H9 (cell line): ENCODE data around the gene KMT2C. TPM values are rescaled to one million over a fixed set of nuclear protein-coding genes. Genes with fewer than 3 reads are reported as not detected.

Source experiments
- DNase-seq: peaks from one replicate; pipeline ENCODE4 v3.0.0-alpha.2; 2017
- H2AFZ ChIP-seq: one replicate; pipeline ENCODE4 v1.6.1; 2013; ENCODE audit warnings: mild to moderate bottlenecking, low read length, control low read depth, moderate library complexity
- H2AK5ac ChIP-seq: 2 replicates; pipeline ENCODE4 v1.6.1; 2013; ENCODE audit warnings: low read length, control low read depth, mixed read lengths; ENCODE audit not compliant: insufficient read length
- H2BK120ac ChIP-seq: one replicate; pipeline ENCODE4 v1.6.1; 2013; ENCODE audit warnings: low read depth, mild to moderate bottlenecking, low read length, control low read depth, inconsistent platforms; ENCODE audit not compliant: poor library complexity, severe bottlenecking
- H2BK12ac ChIP-seq: 2 replicates; pipeline ENCODE4 v1.6.1; 2013; ENCODE audit warnings: low read length, control low read depth, mixed read lengths, low read depth; ENCODE audit not compliant: insufficient read length
- H2BK15ac ChIP-seq: 2 replicates; pipeline ENCODE4 v1.6.1; 2013; ENCODE audit warnings: low read depth, low read length, control low read depth
- H2BK20ac ChIP-seq: one replicate; pipeline ENCODE4 v1.6.1; 2013; ENCODE audit warnings: low read depth, mild to moderate bottlenecking, low read length, control low read depth, inconsistent platforms; ENCODE audit not compliant: poor library complexity, severe bottlenecking
- H2BK5ac ChIP-seq: 2 replicates; pipeline ENCODE4 v1.6.1; 2013; ENCODE audit warnings: low read length, control low read depth, mixed read lengths; ENCODE audit not compliant: insufficient read length
- H3K14ac ChIP-seq: 2 replicates; pipeline ENCODE4 v1.6.1; 2013; ENCODE audit warnings: low read length, control low read depth; ENCODE audit not compliant: insufficient read depth
- H3K18ac ChIP-seq: 2 replicates; pipeline ENCODE4 v1.6.1; 2013; ENCODE audit warnings: low read depth, mild to moderate bottlenecking, mixed read lengths, low read length, control low read depth; ENCODE audit not compliant: insufficient read length
- H3K23ac ChIP-seq: 2 replicates; pipeline ENCODE4 v1.6.1; 2013; ENCODE audit warnings: low read length, control low read depth, mixed read lengths, low read depth; ENCODE audit not compliant: insufficient read length
- H3K23me2 ChIP-seq: 2 replicates; pipeline ENCODE4 v1.6.1; 2013; ENCODE audit warnings: low read depth, mild to moderate bottlenecking, mixed read lengths, low read length, control low read depth; ENCODE audit not compliant: insufficient read length, poor library complexity, severe bottlenecking
- H3K27ac ChIP-seq: 2 replicates; pipeline ENCODE4 v1.5.1; 2013; ENCODE audit warnings: low read length, control low read depth, mixed read lengths, low read depth; ENCODE audit not compliant: insufficient read length
- H3K27me3 ChIP-seq: 2 replicates; pipeline ENCODE4 v1.6.1; 2013; ENCODE audit warnings: low read length, control low read depth, inconsistent platforms; ENCODE audit not compliant: insufficient read depth
- H3K4ac ChIP-seq: 2 replicates; pipeline ENCODE4 v1.6.1; 2013; ENCODE audit warnings: low read depth, mild to moderate bottlenecking, control low read depth, inconsistent platforms, low read length, moderate library complexity
- H3K4me1 ChIP-seq: 2 replicates; pipeline ENCODE4 v1.6.1; 2013; ENCODE audit warnings: low read length, control low read depth, inconsistent platforms; ENCODE audit not compliant: insufficient read depth
- H3K4me2 ChIP-seq: 2 replicates; pipeline ENCODE4 v1.6.1; 2013; ENCODE audit warnings: low read length, control low read depth, mixed read lengths; ENCODE audit not compliant: insufficient read length, insufficient read depth
- H3K56ac ChIP-seq: 2 replicates; pipeline ENCODE4 v1.6.1; 2013; ENCODE audit warnings: low read depth, mild to moderate bottlenecking, mixed read lengths, low read length, control low read depth; ENCODE audit not compliant: insufficient read length
- H3K79me1 ChIP-seq: 2 replicates; pipeline ENCODE4 v1.6.1; 2013; ENCODE audit warnings: low read depth, mild to moderate bottlenecking, moderate library complexity, low read length, control low read depth, inconsistent platforms; ENCODE audit not compliant: insufficient read depth, poor library complexity, severe bottlenecking
- H3K79me2 ChIP-seq: 2 replicates; pipeline ENCODE4 v1.6.1; 2013; ENCODE audit warnings: low read length, control low read depth, inconsistent platforms; ENCODE audit not compliant: insufficient read depth
- H3K9ac ChIP-seq: 2 replicates; pipeline ENCODE4 v1.6.1; 2013; ENCODE audit warnings: low read length, control low read depth, mixed read lengths; ENCODE audit not compliant: insufficient read length; ENCODE audit errors: extremely low read depth
- H3K9me3 ChIP-seq: one replicate; pipeline ENCODE4 v1.6.1; 2013; ENCODE audit warnings: low read depth, low read length, inconsistent platforms; ENCODE audit not compliant: control insufficient read depth
- H3T11ph ChIP-seq: one replicate; pipeline ENCODE4 v1.6.1; 2013; ENCODE audit warnings: mild to moderate bottlenecking, low read length, control low read depth, inconsistent platforms
- H4K20me1 ChIP-seq: one replicate; pipeline ENCODE4 v1.6.1; 2013; ENCODE audit not compliant: control insufficient read depth, insufficient read length, insufficient read depth
- H4K5ac ChIP-seq: 2 replicates; pipeline ENCODE4 v1.6.1; 2013; ENCODE audit warnings: low read depth, mild to moderate bottlenecking, mixed read lengths, low read length, control low read depth; ENCODE audit not compliant: insufficient read length
- H4K8ac ChIP-seq: replicated peaks from 2 replicates; pipeline ENCODE4 v1.6.1; 2013; ENCODE audit warnings: low read length, control low read depth, mixed read lengths, low read depth; ENCODE audit not compliant: insufficient read length
- H4K91ac ChIP-seq: 2 replicates; pipeline ENCODE4 v1.6.1; 2013; ENCODE audit warnings: low read depth, mild to moderate bottlenecking, moderate library complexity, mixed read lengths, low read length, control low read depth; ENCODE audit not compliant: insufficient read length
- H3K27ac Mint-ChIP-seq, 3 experiments: 2 replicates in 2 of 3; 3 replicates in 1 of 3; pipeline ENCODE4 v1.8.0; 2020 to 2021; ENCODE audit warnings: mixed read lengths in 3 of 3, mild to moderate bottlenecking in 1 of 3, moderate library complexity in 1 of 3
- H3K27me3 Mint-ChIP-seq: 2 replicates; pipeline ENCODE4 v1.8.0; 2021; ENCODE audit warnings: low read depth, mild to moderate bottlenecking, moderate library complexity, mixed read lengths
- H3K36me3 Mint-ChIP-seq, 3 experiments: 2 replicates in 2 of 3; 3 replicates in 1 of 3; pipeline ENCODE4 v1.8.0; 2020 to 2021; ENCODE audit warnings: low read depth in 3 of 3, mixed read lengths in 3 of 3; ENCODE audit not compliant: insufficient read depth in 1 of 3
- H3K4me1 Mint-ChIP-seq, 2 experiments: 2 replicates each; pipeline ENCODE4 v1.8.0; 2020; ENCODE audit warnings: mixed read lengths in 2 of 2
- H3K4me3 Mint-ChIP-seq, 2 experiments: 2 replicates in 1 of 2; 3 replicates in 1 of 2; pipeline ENCODE4 v1.8.0; 2020 to 2021; ENCODE audit warnings: mild to moderate bottlenecking in 2 of 2, mixed read lengths in 2 of 2, moderate library complexity in 1 of 2
- H3K9me3 Mint-ChIP-seq, 2 experiments: 2 replicates in 1 of 2; 3 replicates in 1 of 2; pipeline ENCODE4 v1.8.0; 2020; ENCODE audit warnings: mild to moderate bottlenecking in 2 of 2, mixed read lengths in 2 of 2, moderate library complexity in 1 of 2
- CTCF ChIP-seq: fragments of 200-600 bp; sonication (generic); conservative IDR thresholded peaks from 3 replicates; pipeline ENCODE4 v1.8.0; 2021; ENCODE audit warnings: antibody characterized with exemption, mild to moderate bottlenecking
- WGBS: extraction: QIAGEN DNeasy Blood & Tissue Kit; methylation state at CpG from one replicate; pipeline ENCODE4 v1.1.7; 2013; ENCODE audit warnings: missing lambda C conversion rate, low lambda C conversion rate, mixed read lengths; ENCODE audit not compliant: insufficient read length; ENCODE audit errors: extremely low coverage; 5-methylcytosine and 5-hydroxymethylcytosine counted together
- total RNA-seq: library from RNA; stranded (reverse); gene quantifications from 2 replicates; pipeline ENCODE4 v1.2.1, GENCODE V29; 2021

The KMT2C gene
- total RNA-seq, 1 experiment from 2014 or later = 32.2 TPM

DNA sequence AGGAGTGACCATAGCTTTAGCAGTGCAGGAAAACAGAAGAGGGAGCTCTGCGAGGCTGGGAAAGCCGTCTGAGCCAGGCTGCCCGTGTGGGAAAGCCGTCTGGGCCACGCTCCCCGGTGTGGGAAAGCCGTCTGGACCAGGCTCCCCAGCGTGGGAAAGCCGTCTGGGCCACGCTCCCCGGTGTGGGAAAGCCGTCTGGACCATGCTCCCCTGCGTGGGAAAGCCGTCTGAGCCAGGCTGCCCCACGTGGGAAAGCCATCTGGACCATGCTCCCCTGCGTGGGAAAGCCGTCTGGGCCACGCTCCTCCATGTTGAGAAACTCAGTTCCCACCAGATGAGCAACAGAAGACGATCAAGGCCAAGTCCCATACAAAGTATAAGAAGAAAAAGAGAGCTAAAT lies 308.6 kb downstream of the KMT2C start:
- no peak overlapping the region for H2AFZ ChIP-seq
- H2AK5ac ChIP-seq = no peak overlapping the region
- no peak overlapping the region for H3K18ac ChIP-seq
- no peak overlapping the region for H4K91ac ChIP-seq
- no peak overlapping the region for H3K4me2 ChIP-seq
- H4K5ac ChIP-seq = no peak overlapping the region
- no peak overlapping the region for H3T11ph ChIP-seq
- H3K9ac ChIP-seq = no peak overlapping the region
- no peaks in the 10 kb centered on the region for H3K27me3 ChIP-seq
- H3K27me3 Mint-ChIP-seq = no peaks in the 10 kb centered on the region; the same call in 1 of the 2 replicates
- WGBS = no CpG with 5 or more reads among the region's 19 CpGs
- no peak overlapping the region for H2BK120ac ChIP-seq
- peak overlapping the region; percentile 3 to 61 (median 6); a peak in 1 of 7 replicates for H3K27ac Mint-ChIP-seq
- no peak for DNase-seq
- H3K9me3 Mint-ChIP-seq = peaks cover 4 to 12% of the 10 kb centered on the region in 2 experiments; a peak in 4 of 5 replicates
- H3K4me3 Mint-ChIP-seq = no peak overlapping the region
- H3K27ac ChIP-seq = no peak overlapping the region
- no peaks in the 10 kb centered on the region for H3K79me2 ChIP-seq
- H3K14ac ChIP-seq = no peak overlapping the region
- H2BK15ac ChIP-seq = no peak overlapping the region
- TF ChIP-seq CTCF = no peak
- no peak overlapping the region for H2BK12ac ChIP-seq
- H2BK20ac ChIP-seq = no peak overlapping the region
- no peaks in the 10 kb centered on the region for H3K9me3 ChIP-seq
- no peaks in the 10 kb centered on the region for H3K23me2 ChIP-seq
- no peaks in the 10 kb centered on the region for H4K20me1 ChIP-seq
- H2BK5ac ChIP-seq = no peak overlapping the region
- H3K36me3 Mint-ChIP-seq = peaks cover 26 to 64% (median 57%) of the 10 kb centered on the region in 3 experiments; a peak in 6 of 7 replicates
- H3K79me1 ChIP-seq = no peaks in the 10 kb centered on the region
- no peak overlapping the region for H3K23ac ChIP-seq
- no peak overlapping the region for H3K4ac ChIP-seq
- H3K56ac ChIP-seq = no peak overlapping the region
- H3K4me1 ChIP-seq = no peaks in the 10 kb centered on the region
- no peak overlapping the region for H4K8ac ChIP-seq
- H3K4me1 Mint-ChIP-seq = peaks cover 5 to 6% of the 10 kb centered on the region in 2 experiments
